ENCODE results near the gene FOSL2. TPM values are rescaled to one million over a fixed set of nuclear protein-coding genes. Genes with fewer than 3 reads are reported as not detected.

Gene FOSL2
- total RNA-seq, 2 experiments from 2014 or later = 102 to 110 TPM

- H3K4me1 Mint-ChIP-seq (ENCODE audit: low read depth) = peaks cover 66% of the 10 kb centered on the region
- intact Hi-C loops (cut with micrococcal nuclease) = no loop called here
- peak overlapping the region; percentile 43 for H3K27ac Mint-ChIP-seq
- H3K27me3 Mint-ChIP-seq (ENCODE audit: low read depth) = no peaks in the 10 kb centered on the region
- H3K4me3 Mint-ChIP-seq = no peak overlapping the region
- peaks cover 68% of the 10 kb centered on the region for H3K36me3 Mint-ChIP-seq (ENCODE audit: low read depth)
- no peaks in the 10 kb centered on the region for H3K9me3 Mint-ChIP-seq
- CTCF ChIA-PET = interaction anchor here (0.7 to 1.5 kb wide), 3 partner anchors 51 to 637 kb away, joined by 3 to 5 read pairs (median 3); no protein-coding TSS in a partner anchor
- no peak for DNase-seq
Observed at GRCh38 chr2:28401948-28402550, 9.4 kb downstream of the FOSL2 start.

- Mint-ChIP-seq H3K4me3 (no peak overlapping the region), H3K36me3 (ENCODE audit: low read depth) (peaks cover 71% of the 10 kb centered on the region), H3K4me1 (ENCODE audit: low read depth) (peaks cover 65% of the 10 kb centered on the region), H3K27ac (no peak overlapping the region), H3K27me3 (ENCODE audit: low read depth) (no peaks in the 10 kb centered on the region), H3K9me3 (no peaks in the 10 kb centered on the region)
- CTCF ChIA-PET = interaction anchor here (0.5 kb wide), 1 partner anchor 399 kb away, joined by 4 read pairs; no protein-coding TSS in a partner anchor
- intact Hi-C loops (cut with micrococcal nuclease) = no loop called here
- no peak for DNase-seq
Observed at GRCh38 chr2:28403370-28403956, 10.8 kb downstream of the FOSL2 start.

- peaks cover 65% of the 10 kb centered on the region for H3K4me1 Mint-ChIP-seq (ENCODE audit: low read depth)
- no peak for DNase-seq
- no peak overlapping the region for H3K4me3 Mint-ChIP-seq
- H3K27ac Mint-ChIP-seq = peak overlapping the region; percentile 10
- H3K36me3 Mint-ChIP-seq (ENCODE audit: low read depth) = peaks cover 73% of the 10 kb centered on the region
- no peaks in the 10 kb centered on the region for H3K9me3 Mint-ChIP-seq
- intact Hi-C loops (cut with micrococcal nuclease) = no loop called here
- H3K27me3 Mint-ChIP-seq (ENCODE audit: low read depth) = no peaks in the 10 kb centered on the region
- CTCF ChIA-PET = no interaction called here
Observed at GRCh38 chr2:28404086-28404485, 11.4 kb downstream of the FOSL2 start.

GRCh38 chr2:28405537-28405936, 12.9 kb downstream of the FOSL2 start:
- no peak for DNase-seq
- Mint-ChIP-seq H3K9me3 (no peaks in the 10 kb centered on the region), H3K36me3 (ENCODE audit: low read depth) (peaks cover 80% of the 10 kb centered on the region), H3K4me3 (no peak overlapping the region), H3K27ac (no peak overlapping the region), H3K4me1 (ENCODE audit: low read depth) (peaks cover 68% of the 10 kb centered on the region), H3K27me3 (ENCODE audit: low read depth) (no peaks in the 10 kb centered on the region)
- CTCF ChIA-PET = no interaction called here
- intact Hi-C loops (cut with micrococcal nuclease) = loop anchor here (5.0 kb wide), 1 partner anchor 153 kb away; no protein-coding TSS in a partner anchor

- Mint-ChIP-seq H3K27ac (peak overlapping the region; percentile 32), H3K36me3 (ENCODE audit: low read depth) (peaks cover 86% of the 10 kb centered on the region), H3K27me3 (ENCODE audit: low read depth) (no peaks in the 10 kb centered on the region), H3K9me3 (no peaks in the 10 kb centered on the region), H3K4me1 (ENCODE audit: low read depth) (peaks cover 74% of the 10 kb centered on the region), H3K4me3 (no peak overlapping the region)
- intact Hi-C loops (cut with micrococcal nuclease) = loop anchor here (5.0 kb wide), 1 partner anchor 154 kb away; no protein-coding TSS in a partner anchor
- CTCF ChIA-PET = no interaction called here
- DNase-seq = peak; percentile 50
Observed at GRCh38 chr2:28406276-28407096, 13.8 kb downstream of the FOSL2 start.

DNA sequence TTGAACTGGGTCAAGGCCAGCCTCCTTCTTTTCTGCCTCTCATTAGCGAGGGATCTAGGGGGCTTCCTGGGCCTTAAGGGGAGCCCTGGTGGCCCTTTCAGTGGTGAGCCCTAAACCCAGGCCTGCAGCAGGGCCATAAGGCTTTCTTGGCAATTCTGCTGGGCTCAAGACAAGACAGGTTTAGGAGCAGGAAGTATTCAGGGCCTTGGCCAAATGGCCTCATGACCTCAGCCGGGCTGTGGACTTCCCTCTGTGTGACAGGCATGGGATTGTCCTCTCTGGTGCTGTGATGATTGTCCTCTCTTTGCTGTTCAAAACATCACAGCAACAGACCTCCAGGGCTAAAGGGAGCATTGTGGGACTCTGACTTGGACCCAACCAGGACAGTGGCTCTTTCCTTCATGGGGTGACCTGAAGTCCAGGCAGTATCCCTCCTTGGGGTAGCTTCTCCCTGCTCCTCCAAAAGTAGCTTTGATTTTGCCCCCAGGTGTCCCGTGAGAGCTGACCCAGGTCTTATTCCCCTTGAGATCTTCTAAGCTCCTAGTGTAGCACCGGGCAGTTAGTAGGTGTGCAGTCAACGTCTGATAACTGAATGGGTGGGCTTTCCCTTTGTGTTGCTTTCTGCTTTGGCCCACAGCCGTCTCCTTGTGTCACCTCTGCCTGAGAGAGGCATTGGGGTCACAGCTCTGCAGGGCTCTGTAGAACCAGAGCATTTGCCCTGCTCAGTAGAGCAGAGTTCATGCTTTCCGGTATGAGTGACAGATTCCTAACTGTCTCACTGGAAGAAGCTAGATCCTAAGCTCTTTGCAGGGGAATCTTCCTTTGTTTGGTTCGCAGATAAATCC, 14.7 kb downstream of the FOSL2 start:
- H3K4me3 Mint-ChIP-seq = no peak overlapping the region
- peaks cover 85% of the 10 kb centered on the region for H3K36me3 Mint-ChIP-seq (ENCODE audit: low read depth)
- DNase-seq = no peak
- CTCF ChIA-PET = interaction anchor here (0.6 kb wide), 1 partner anchor 45 kb away, joined by 3 read pairs; no protein-coding TSS in a partner anchor
- H3K27ac Mint-ChIP-seq = peak overlapping the region; percentile 89
- intact Hi-C loops (cut with micrococcal nuclease) = loop anchor here (5.0 kb wide), 1 partner anchor 155 kb away; no protein-coding TSS in a partner anchor
- no peaks in the 10 kb centered on the region for H3K27me3 Mint-ChIP-seq (ENCODE audit: low read depth)
- H3K4me1 Mint-ChIP-seq (ENCODE audit: low read depth) = peaks cover 68% of the 10 kb centered on the region
- H3K9me3 Mint-ChIP-seq = no peaks in the 10 kb centered on the region

GRCh38 chr2:28407976-28408690, 15.5 kb downstream of the FOSL2 start:
- Mint-ChIP-seq H3K4me1 (ENCODE audit: low read depth) (peaks cover 64% of the 10 kb centered on the region), H3K27me3 (ENCODE audit: low read depth) (no peaks in the 10 kb centered on the region), H3K9me3 (no peaks in the 10 kb centered on the region), H3K4me3 (no peak overlapping the region), H3K27ac (peak overlapping the region; percentile 89), H3K36me3 (ENCODE audit: low read depth) (peaks cover 89% of the 10 kb centered on the region)
- CTCF ChIA-PET = interaction anchor here (0.6 to 0.7 kb wide), 2 partner anchors 26 to 45 kb away, joined by 3 read pairs; no protein-coding TSS in a partner anchor
- no peak for DNase-seq
- intact Hi-C loops (cut with micrococcal nuclease) = loop anchor here (5.0 kb wide), 1 partner anchor 156 kb away; no protein-coding TSS in a partner anchor

DNA sequence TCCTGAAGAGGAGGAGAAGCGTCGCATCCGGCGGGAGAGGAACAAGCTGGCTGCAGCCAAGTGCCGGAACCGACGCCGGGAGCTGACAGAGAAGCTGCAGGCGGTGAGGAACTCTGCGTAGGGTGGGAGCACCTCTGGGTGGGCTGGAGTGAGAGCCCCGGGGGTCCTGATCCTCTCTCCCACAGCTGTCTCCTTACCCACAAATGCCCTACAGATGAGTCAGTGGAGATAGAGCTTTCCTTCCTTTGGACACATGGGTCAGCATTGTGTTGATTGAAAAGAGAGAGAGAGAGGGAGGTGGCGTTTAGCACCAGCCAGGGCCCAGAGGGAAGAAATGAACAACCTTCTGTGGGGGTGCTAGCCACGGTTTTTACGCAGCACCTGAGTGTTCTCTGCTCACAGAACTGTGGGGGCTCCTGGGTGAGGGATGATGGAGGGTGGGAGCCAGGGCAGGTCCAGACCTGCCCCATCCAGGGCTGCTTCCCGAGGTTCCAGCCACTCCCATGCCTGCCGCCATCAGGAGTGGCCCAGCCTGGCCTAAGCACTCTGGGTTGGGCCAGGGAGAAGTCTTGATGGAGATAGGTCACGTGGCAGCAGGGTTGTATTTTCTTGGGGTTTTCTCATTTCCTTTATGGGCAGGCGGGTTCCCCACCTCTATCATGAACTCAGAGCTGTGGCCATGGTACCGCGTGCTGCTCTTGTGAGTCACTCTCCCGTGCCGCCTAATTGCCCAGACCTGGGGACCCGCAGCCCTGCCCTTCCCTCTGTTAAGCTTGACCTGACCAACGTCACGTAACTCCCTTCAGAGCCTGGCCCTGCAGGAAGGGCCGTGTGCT, 16.3 kb downstream of the FOSL2 start:
- Mint-ChIP-seq H3K4me1 (ENCODE audit: low read depth) (peaks cover 64% of the 10 kb centered on the region), H3K4me3 (no peak overlapping the region), H3K27ac (peak overlapping the region; percentile 89), H3K36me3 (ENCODE audit: low read depth) (peaks cover 89% of the 10 kb centered on the region), H3K9me3 (no peaks in the 10 kb centered on the region), H3K27me3 (ENCODE audit: low read depth) (no peaks in the 10 kb centered on the region)
- CTCF ChIA-PET = interaction anchor here (0.7 kb wide), 1 partner anchor 27 kb away, joined by 3 read pairs; no protein-coding TSS in a partner anchor
- intact Hi-C loops (cut with micrococcal nuclease) = loop anchor here (1.0 to 5.0 kb wide), 2 partner anchors 17 to 157 kb away; partner anchors contain the start of gene FOSL2
- DNase-seq = peak; percentile 86

DNA sequence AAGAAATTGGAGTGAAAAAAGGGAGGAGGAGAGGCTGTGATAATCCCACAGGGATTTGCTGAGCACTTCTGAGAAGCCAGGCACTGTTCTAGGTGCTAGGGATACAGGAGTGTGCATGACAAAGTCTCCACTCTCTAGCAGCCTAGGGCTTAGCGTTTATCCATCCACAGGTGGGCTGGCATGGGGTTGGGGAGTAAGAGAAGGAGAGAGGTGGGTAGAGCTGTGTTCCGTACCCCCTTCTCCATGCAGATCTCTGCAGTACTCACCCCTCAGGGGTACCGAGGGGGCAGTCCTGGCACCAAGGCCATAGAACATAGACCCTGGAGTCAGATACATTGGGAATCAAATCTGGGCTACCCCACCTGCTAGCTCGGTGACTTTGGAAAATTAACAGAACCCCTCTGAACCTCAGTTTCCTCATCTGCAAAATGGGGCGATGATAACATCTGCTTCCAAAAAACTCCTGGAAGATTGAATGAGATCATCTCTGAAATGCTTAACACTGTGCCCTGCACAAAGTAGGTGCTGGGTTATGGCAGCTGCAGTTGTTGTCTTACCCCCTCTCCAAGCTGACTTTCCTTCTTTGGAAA, 18.6 kb downstream of the FOSL2 start:
- Mint-ChIP-seq H3K27ac (peak overlapping the region; percentile 89), H3K4me1 (ENCODE audit: low read depth) (peaks cover 56% of the 10 kb centered on the region), H3K27me3 (ENCODE audit: low read depth) (no peaks in the 10 kb centered on the region), H3K36me3 (ENCODE audit: low read depth) (peaks cover 83% of the 10 kb centered on the region), H3K4me3 (no peak overlapping the region), H3K9me3 (no peaks in the 10 kb centered on the region)
- intact Hi-C loops (cut with micrococcal nuclease) = loop anchor here (5.0 kb wide), 1 partner anchor 519 kb away; the partner anchor contains the start of genes BABAM2 and RBKS
- DNase-seq = no peak
- CTCF ChIA-PET = interaction anchor here (1.0 kb wide), 1 partner anchor 14 kb away, joined by 3 read pairs; no protein-coding TSS in a partner anchor

- Mint-ChIP-seq H3K4me1 (ENCODE audit: low read depth) (peaks cover 50% of the 10 kb centered on the region), H3K27ac (peak overlapping the region; percentile 50), H3K36me3 (ENCODE audit: low read depth) (peaks cover 77% of the 10 kb centered on the region), H3K27me3 (ENCODE audit: low read depth) (no peaks in the 10 kb centered on the region), H3K9me3 (no peaks in the 10 kb centered on the region), H3K4me3 (no peak overlapping the region)
- intact Hi-C loops (cut with micrococcal nuclease) = loop anchor here (5.0 kb wide), 1 partner anchor 520 kb away; the partner anchor contains the start of genes BABAM2 and RBKS
- CTCF ChIA-PET = interaction anchor here (1.0 to 1.1 kb wide), 2 partner anchors 11 to 13 kb away, joined by 3 to 5 read pairs; no protein-coding TSS in a partner anchor
- DNase-seq = no peak
Observed at GRCh38 chr2:28411956-28412609, 19.4 kb downstream of the FOSL2 start.

All from activated naive CD4-positive, alpha-beta T cell treated with anti-CD3 and anti-CD28 coated beads for 36 hours (primary cell).